ENCODE measurements around the gene OSBPL2.

DNA sequence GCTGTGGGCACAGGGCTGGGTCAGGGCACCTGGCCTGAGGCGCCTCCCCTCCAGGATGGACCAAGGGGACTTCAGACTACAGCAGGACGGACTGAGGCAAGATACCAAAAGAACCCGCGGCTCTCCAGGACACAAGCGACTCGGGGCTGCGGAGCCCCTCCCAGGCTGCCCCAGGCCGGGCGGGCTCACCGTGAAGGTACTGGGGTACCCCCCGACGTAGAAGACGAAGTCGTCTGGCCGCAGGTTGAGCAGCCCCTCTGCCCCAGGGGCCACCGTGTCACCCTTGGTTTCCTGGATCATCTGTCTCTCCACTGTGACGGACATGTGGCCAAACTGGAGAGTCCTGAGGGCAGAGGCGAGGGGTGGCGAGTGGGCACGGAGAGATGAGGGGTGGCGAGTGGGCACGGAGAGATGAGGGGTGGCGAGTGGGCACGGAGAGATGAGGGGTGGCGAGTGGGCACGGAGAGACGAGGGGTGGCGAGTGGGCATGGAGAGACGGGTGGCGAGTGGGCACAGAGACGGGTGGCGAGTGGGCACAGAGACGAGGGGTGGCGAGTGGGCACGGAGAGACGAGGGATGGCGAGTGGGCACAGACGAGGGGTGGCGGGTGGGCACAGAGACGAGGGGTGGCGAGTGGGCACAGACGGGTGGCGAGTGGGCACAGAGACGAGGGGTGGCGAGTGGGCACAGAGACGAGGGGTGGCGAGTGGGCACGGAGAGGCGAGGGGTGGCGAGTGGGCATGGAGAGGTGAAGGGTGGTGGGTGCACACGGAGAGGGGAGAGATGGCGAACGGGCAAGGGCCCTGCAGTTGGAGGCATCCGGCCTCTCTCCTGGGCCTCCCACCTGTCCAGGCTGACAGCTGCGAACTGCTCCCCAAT is 75.4 kb downstream of the OSBPL2 start:
- TF ChIP-seq, protein P1, sequence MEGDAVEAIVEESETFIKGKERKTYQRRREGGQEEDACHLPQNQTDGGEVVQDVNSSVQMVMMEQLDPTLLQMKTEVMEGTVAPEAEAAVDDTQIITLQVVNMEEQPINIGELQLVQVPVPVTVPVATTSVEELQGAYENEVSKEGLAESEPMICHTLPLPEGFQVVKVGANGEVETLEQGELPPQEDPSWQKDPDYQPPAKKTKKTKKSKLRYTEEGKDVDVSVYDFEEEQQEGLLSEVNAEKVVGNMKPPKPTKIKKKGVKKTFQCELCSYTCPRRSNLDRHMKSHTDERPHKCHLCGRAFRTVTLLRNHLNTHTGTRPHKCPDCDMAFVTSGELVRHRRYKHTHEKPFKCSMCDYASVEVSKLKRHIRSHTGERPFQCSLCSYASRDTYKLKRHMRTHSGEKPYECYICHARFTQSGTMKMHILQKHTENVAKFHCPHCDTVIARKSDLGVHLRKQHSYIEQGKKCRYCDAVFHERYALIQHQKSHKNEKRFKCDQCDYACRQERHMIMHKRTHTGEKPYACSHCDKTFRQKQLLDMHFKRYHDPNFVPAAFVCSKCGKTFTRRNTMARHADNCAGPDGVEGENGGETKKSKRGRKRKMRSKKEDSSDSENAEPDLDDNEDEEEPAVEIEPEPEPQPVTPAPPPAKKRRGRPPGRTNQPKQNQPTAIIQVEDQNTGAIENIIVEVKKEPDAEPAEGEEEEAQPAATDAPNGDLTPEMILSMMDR (conservative IDR thresholded peaks at IDR 0.05; ENCODE audit: low read length) = no peak
- no peak for TF ChIP-seq EZH2phosphoT487 (IDR thresholded peaks at IDR 0.05; ENCODE audit: borderline replicate concordance, low read depth, low read length)

All from OCI-LY7 (cell line).